GM12872 (cell line): ENCODE results near the gene PRSS3.

Source experiments
- TF ChIP-seq, protein P1 (sequence below): IDR thresholded peaks from 3 replicates; pipeline ENCODE4 v1.5.1; 2011; ENCODE audit warnings: low read depth, mild to moderate bottlenecking, low read length, moderate library complexity; ENCODE audit not compliant: insufficient read depth

Gene PRSS3

DNA sequence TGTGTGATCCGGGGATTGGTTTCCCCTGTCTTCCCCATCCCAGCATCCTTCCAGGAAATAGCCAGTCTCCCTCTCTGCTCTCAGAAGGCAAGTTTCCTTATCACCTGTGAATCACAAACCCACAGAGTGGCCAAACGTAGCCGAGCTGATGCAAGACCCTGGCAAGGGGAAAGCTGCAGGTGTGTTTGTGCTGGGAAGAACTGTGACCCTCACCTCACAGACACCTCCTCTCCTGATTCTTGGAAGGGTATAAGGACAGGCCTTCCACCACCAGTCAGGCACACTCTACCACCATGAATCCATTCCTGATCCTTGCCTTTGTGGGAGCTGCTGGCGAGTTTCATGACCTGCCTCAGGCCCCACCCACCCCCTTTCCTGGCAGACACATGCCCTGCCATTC lies at the start of gene PRSS3:
PRSS3 (plus strand) TSS at position 281 of the 400 bp plus-strand sequence; CDS start at position 294, 13 bp downstream.
- TF ChIP-seq, protein P1, sequence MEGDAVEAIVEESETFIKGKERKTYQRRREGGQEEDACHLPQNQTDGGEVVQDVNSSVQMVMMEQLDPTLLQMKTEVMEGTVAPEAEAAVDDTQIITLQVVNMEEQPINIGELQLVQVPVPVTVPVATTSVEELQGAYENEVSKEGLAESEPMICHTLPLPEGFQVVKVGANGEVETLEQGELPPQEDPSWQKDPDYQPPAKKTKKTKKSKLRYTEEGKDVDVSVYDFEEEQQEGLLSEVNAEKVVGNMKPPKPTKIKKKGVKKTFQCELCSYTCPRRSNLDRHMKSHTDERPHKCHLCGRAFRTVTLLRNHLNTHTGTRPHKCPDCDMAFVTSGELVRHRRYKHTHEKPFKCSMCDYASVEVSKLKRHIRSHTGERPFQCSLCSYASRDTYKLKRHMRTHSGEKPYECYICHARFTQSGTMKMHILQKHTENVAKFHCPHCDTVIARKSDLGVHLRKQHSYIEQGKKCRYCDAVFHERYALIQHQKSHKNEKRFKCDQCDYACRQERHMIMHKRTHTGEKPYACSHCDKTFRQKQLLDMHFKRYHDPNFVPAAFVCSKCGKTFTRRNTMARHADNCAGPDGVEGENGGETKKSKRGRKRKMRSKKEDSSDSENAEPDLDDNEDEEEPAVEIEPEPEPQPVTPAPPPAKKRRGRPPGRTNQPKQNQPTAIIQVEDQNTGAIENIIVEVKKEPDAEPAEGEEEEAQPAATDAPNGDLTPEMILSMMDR = no peak

- TF ChIP-seq, protein P1 = no peak
These were observed 46.6 kb upstream of the PRSS3 start for GRCh38 chr9:33748633-33749304.

DNA sequence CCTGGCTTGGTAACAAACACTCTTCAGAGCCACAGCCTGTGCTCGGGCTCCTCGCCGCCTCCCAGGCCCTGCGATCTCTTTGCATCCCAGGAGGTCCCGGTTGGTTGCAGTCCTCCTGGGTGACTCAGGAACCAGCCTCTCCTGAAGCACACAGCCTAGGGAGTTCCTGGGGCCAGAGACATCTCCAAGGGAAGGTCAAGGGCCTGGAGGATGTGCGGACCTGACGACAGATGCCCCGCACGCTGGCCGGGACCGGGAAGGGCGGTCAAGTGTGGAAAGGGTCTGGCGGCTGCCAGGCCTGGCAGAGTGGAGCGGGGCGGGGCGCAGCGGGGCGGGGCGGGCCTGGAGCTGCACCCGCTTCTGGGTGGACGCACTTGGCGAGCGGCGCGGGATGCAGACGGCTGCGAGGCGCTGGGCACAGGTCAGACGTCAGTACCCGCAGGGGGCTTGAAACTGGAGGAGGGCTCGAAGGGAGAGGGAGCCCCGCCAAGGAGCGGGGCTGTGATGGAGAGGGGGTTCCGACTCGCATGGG lies 45.0 kb upstream of the PRSS3 start:
- TF ChIP-seq, protein P1 = no peak

DNA sequence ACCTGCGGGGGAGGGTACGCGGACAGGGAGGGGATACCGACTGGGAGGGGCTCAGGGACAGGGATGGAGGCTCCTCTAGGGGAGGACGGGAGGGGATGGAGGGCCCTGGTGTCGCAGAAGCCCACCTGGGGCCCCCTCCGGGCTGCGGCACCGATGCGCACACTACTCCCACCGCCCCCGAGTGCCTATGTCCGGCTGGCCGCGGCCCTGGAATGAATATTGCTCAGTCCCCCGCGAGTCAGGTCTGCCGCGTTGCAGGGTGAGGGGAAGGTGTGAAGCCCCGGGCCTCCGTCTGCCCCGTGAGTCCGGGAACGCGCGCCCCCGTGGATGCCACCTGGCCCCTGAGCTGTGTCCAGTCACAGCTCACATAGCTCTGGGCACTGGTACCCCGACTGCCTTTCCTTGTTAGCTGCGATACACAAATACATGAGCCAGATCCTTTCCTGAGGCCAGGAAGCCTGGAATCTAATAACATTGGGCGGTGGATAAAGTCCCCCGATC lies 44.5 kb upstream of the PRSS3 start:
- TF ChIP-seq, protein P1 = no peak

- TF ChIP-seq, protein P1 = no peak
These were observed 43.7 kb upstream of the PRSS3 start for GRCh38 chr9:33751536-33752129.

GRCh38 chr9:33752130-33752637 lies 43.2 kb upstream of the PRSS3 start:
- TF ChIP-seq, protein P1 = no peak

GRCh38 chr9:33762343-33762742 lies 33.0 kb upstream of the PRSS3 start:
- TF ChIP-seq, protein P1 = no peak
